GM23338 (cell line): ENCODE results near the gene FCRL5. TPM values are rescaled to one million over a fixed set of nuclear protein-coding genes. Genes with fewer than 3 reads are reported as not detected.

Experiments
- ATAC-seq: fragments of 200-7000 bp; cut with Tn5 transposase; 3 replicates; pipeline ENCODE4 v1.9.1; 2020
- DNase-seq: peaks from one replicate; pipeline ENCODE4 v3.0.0-alpha.2; 2015; ENCODE audit warnings: low spot score
- H2AFZ ChIP-seq: fragments of 200-600 bp; sonication (generic); 2 replicates; pipeline ENCODE4 v1.8.0; 2016; ENCODE audit warnings: antibody characterized with exemption, mild to moderate bottlenecking, moderate library complexity
- H3F3A ChIP-seq: fragments of 200-600 bp; sonication (generic); replicated peaks from 2 replicates; pipeline ENCODE4 v1.8.0; 2017; ENCODE audit warnings: antibody characterized with exemption, mixed run types, low read depth
- H3K27ac ChIP-seq: fragments of 200-600 bp; sonication (generic); 2 replicates; pipeline ENCODE4 v1.6.1; 2016; ENCODE audit warnings: low read depth
- H3K27me3 ChIP-seq: fragments of 200-600 bp; sonication (generic); 2 replicates; pipeline ENCODE4 v1.8.0; 2016; ENCODE audit warnings: mild to moderate bottlenecking, mixed run types, moderate library complexity; ENCODE audit not compliant: insufficient read depth
- H3K36me3 ChIP-seq: fragments of 200-600 bp; sonication (generic); 2 replicates; pipeline ENCODE4 v1.8.0; 2016; ENCODE audit warnings: mild to moderate bottlenecking; ENCODE audit not compliant: insufficient read depth
- H3K4me1 ChIP-seq: fragments of 200-600 bp; sonication (generic); 2 replicates; pipeline ENCODE4 v1.8.0; 2016; ENCODE audit warnings: mild to moderate bottlenecking, moderate library complexity; ENCODE audit not compliant: insufficient read depth
- H3K4me2 ChIP-seq: fragments of 200-600 bp; sonication (generic); 2 replicates; pipeline ENCODE4 v1.7.1; 2017; ENCODE audit warnings: mixed run types
- H3K4me3 ChIP-seq: fragments of 200-600 bp; sonication (generic); 2 replicates; pipeline ENCODE4 v1.6.1; 2016; ENCODE audit warnings: mixed run types
- H3K79me2 ChIP-seq: fragments of 200-600 bp; sonication (generic); replicated peaks from 2 replicates; pipeline ENCODE4 v1.8.0; 2017; ENCODE audit warnings: mild to moderate bottlenecking; ENCODE audit not compliant: insufficient read depth
- H3K9me2 ChIP-seq: fragments of 200-600 bp; sonication (generic); 2 replicates; pipeline ENCODE4 v1.8.0; 2017; ENCODE audit not compliant: insufficient read depth
- H4K20me1 ChIP-seq: fragments of 200-600 bp; sonication (generic); replicated peaks from 2 replicates; pipeline ENCODE4 v1.8.0; 2017; ENCODE audit warnings: mild to moderate bottlenecking; ENCODE audit not compliant: insufficient read depth
- H3K27ac Mint-ChIP-seq: 2 replicates; pipeline ENCODE4 v1.8.0; 2020; ENCODE audit warnings: inconsistent platforms, mild to moderate bottlenecking, moderate library complexity, mixed read lengths
- H3K27me3 Mint-ChIP-seq: 3 replicates; pipeline ENCODE4 v1.8.0; 2022; ENCODE audit warnings: low read depth, mild to moderate bottlenecking, moderate library complexity, mixed read lengths, inconsistent platforms; ENCODE audit not compliant: insufficient read depth, poor library complexity
- H3K36me3 Mint-ChIP-seq: 3 replicates; pipeline ENCODE4 v1.8.0; 2021; ENCODE audit warnings: low read depth, mild to moderate bottlenecking, inconsistent platforms, moderate library complexity, mixed read lengths
- H3K4me1 Mint-ChIP-seq: 3 replicates; pipeline ENCODE4 v1.8.0; 2020; ENCODE audit warnings: mild to moderate bottlenecking, inconsistent platforms, mixed read lengths
- H3K4me3 Mint-ChIP-seq: 3 replicates; pipeline ENCODE4 v1.8.0; 2021; ENCODE audit warnings: moderate library complexity, mild to moderate bottlenecking, inconsistent platforms, mixed read lengths
- H3K9me3 Mint-ChIP-seq: 3 replicates; pipeline ENCODE4 v1.8.0; 2020; ENCODE audit warnings: moderate library complexity, mild to moderate bottlenecking, inconsistent platforms, mixed read lengths
- CREB1 ChIP-seq: fragments of 250-450 bp; sonication (Bioruptor Pico); IDR thresholded peaks from 2 replicates; pipeline ENCODE4 v1.5.0; 2020; ENCODE audit warnings: low read depth, mild to moderate bottlenecking, moderate library complexity
- CTCF ChIP-seq, 2 experiments: fragments of 200-600 bp in 1 of 2; sonication (generic) in 1 of 2; conservative IDR thresholded peaks; 2 replicates each; pipeline versions ENCODE4 v1.5.1 to v1.6.1; 2016 to 2017; ENCODE audit warnings: antibody characterized with exemption in 2 of 2, low read depth in 2 of 2, mild to moderate bottlenecking in 2 of 2, moderate library complexity in 1 of 2
- ETS1 ChIP-seq: IDR thresholded peaks from 2 replicates; pipeline ENCODE4 v1.6.1; 2016; ENCODE audit warnings: antibody characterized with exemption
- EZH2 ChIP-seq: fragments of 200-600 bp; sonication (generic); IDR thresholded peaks from one replicate; pipeline ENCODE4 v1.8.0; 2017; ENCODE audit warnings: antibody characterized with exemption, mild to moderate bottlenecking, low read depth; ENCODE audit not compliant: unreplicated experiment
- EZH2phosphoT487 ChIP-seq: fragments of 200-600 bp; sonication (generic); IDR thresholded peaks from one replicate; pipeline ENCODE4 v1.8.1; 2018; ENCODE audit warnings: antibody characterized with exemption; ENCODE audit not compliant: unreplicated experiment
- JUNB ChIP-seq: IDR thresholded peaks from one replicate; pipeline ENCODE4 v1.6.1; 2016; ENCODE audit warnings: antibody characterized with exemption; ENCODE audit not compliant: unreplicated experiment
- NANOG ChIP-seq: IDR thresholded peaks from 2 replicates; pipeline ENCODE4 v1.6.1; 2016; ENCODE audit warnings: antibody characterized with exemption, borderline replicate concordance
- POLR2AphosphoS5 ChIP-seq: IDR thresholded peaks from 2 replicates; pipeline ENCODE4 v1.6.1; 2016; ENCODE audit warnings: antibody characterized with exemption, low read depth
- STAT1 ChIP-seq: IDR thresholded peaks from one replicate; pipeline ENCODE4 v1.6.1; 2016; ENCODE audit warnings: antibody characterized with exemption; ENCODE audit not compliant: unreplicated experiment
- ZNF114 ChIP-seq: fragments of 250-450 bp; sonication (Bioruptor Pico); IDR thresholded peaks from 2 replicates; pipeline ENCODE4 v1.5.0; 2020; ENCODE audit warnings: mild to moderate bottlenecking, moderate library complexity
- ZNF331 ChIP-seq: fragments of 250-450 bp; sonication (Bioruptor Pico); IDR thresholded peaks from 2 replicates; pipeline ENCODE4 v1.5.0; 2020; ENCODE audit warnings: low read depth, mild to moderate bottlenecking, moderate library complexity
- polyA plus RNA-seq: library from polyadenylated mRNA; unstranded; fragments of >200 nt; fragmentation: Nextera tagmentation; extraction: Ambion mirVana; gene quantifications from 2 replicates; pipeline ENCODE4 v1.2.1, GENCODE V29; 2016
- total RNA-seq: library from RNA; depleted of rRNA; stranded (reverse); fragments of >200 nt; shearing (Covaris generic); gene quantifications from 2 replicates; pipeline ENCODE4 v1.2.3, GENCODE V29; 2014
- TF ChIP-seq, protein P1 (sequence below): fragments of 250-450 bp; sonication (Bioruptor Pico); IDR thresholded peaks from 2 replicates; pipeline ENCODE4 v1.5.0; 2020; ENCODE audit warnings: mild to moderate bottlenecking, moderate library complexity

The FCRL5 gene
- total and polyA plus RNA-seq, 2 experiments from 2014 or later = 0.79 to 2.8 TPM

DNA sequence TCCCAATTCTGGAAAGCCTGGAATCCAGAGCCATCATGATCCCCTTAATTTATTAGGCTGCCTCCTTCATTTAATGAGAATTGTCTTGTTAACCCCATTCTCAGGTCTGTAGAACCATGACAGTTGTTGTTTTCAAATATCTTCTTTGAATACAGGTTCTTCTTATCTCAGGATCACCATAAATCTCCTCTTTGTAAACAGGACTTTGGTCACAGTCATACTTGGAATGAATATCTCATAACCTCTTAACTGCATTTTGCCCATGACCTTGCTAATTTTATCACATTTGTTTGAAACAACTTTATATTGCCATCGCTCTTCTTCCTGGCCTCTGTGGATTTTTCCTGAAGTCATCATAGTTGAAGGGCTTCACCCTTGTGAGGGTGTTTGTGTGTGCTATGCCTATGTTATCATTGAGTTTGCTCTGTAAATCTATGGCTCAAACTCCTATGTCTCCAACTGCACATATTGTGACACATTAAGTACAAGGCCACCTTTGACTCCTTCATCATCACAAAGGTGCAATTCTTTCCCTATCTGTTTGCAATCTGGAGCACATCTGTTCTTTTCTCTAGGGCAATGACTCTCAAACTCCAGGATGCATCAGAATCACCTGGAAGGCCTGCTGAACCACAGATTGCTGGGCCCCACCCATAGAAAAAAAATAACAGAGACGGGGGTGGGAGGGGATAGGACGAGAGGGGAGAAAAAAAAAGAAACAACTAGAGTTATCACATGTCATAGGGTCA lies 54.2 kb downstream of the FCRL5 start:
- no peaks in the 10 kb centered on the region for H3K79me2 ChIP-seq
- no peak overlapping the region for H2AFZ ChIP-seq
- H3K27ac ChIP-seq = no peak overlapping the region
- H3K4me2 ChIP-seq = no peak overlapping the region
- Mint-ChIP-seq H3K4me1 (peaks cover 2% of the 10 kb centered on the region; the same call in 1 of the 3 replicates), H3K36me3 (peaks cover 3% of the 10 kb centered on the region; the same call in 1 of the 3 replicates), H3K9me3 (peaks cover 15% of the 10 kb centered on the region; the same call in 2 of the 3 replicates), H3K4me3 (no peak overlapping the region), H3K27me3 (no peaks in the 10 kb centered on the region), H3K27ac (no peak overlapping the region)
- H3K27me3 ChIP-seq = no peaks in the 10 kb centered on the region
- no peaks in the 10 kb centered on the region for H3F3A ChIP-seq
- H4K20me1 ChIP-seq = no peaks in the 10 kb centered on the region
- TF ChIP-seq ETS1 (no peak), NANOG (no peak), EZH2 (no peak), ZNF331 (CRISPR knock-in tag) (no peak), CREB1 (CRISPR knock-in tag) (no peak), POLR2AphosphoS5 (no peak), STAT1 (no peak), JUNB (no peak), ZNF114 (no peak), CTCF (conservative IDR thresholded peaks at IDR 0.05; ENCODE audit: low read depth in 2 of 2) (no peak), EZH2phosphoT487 (no peak)
- TF ChIP-seq, protein P1, sequence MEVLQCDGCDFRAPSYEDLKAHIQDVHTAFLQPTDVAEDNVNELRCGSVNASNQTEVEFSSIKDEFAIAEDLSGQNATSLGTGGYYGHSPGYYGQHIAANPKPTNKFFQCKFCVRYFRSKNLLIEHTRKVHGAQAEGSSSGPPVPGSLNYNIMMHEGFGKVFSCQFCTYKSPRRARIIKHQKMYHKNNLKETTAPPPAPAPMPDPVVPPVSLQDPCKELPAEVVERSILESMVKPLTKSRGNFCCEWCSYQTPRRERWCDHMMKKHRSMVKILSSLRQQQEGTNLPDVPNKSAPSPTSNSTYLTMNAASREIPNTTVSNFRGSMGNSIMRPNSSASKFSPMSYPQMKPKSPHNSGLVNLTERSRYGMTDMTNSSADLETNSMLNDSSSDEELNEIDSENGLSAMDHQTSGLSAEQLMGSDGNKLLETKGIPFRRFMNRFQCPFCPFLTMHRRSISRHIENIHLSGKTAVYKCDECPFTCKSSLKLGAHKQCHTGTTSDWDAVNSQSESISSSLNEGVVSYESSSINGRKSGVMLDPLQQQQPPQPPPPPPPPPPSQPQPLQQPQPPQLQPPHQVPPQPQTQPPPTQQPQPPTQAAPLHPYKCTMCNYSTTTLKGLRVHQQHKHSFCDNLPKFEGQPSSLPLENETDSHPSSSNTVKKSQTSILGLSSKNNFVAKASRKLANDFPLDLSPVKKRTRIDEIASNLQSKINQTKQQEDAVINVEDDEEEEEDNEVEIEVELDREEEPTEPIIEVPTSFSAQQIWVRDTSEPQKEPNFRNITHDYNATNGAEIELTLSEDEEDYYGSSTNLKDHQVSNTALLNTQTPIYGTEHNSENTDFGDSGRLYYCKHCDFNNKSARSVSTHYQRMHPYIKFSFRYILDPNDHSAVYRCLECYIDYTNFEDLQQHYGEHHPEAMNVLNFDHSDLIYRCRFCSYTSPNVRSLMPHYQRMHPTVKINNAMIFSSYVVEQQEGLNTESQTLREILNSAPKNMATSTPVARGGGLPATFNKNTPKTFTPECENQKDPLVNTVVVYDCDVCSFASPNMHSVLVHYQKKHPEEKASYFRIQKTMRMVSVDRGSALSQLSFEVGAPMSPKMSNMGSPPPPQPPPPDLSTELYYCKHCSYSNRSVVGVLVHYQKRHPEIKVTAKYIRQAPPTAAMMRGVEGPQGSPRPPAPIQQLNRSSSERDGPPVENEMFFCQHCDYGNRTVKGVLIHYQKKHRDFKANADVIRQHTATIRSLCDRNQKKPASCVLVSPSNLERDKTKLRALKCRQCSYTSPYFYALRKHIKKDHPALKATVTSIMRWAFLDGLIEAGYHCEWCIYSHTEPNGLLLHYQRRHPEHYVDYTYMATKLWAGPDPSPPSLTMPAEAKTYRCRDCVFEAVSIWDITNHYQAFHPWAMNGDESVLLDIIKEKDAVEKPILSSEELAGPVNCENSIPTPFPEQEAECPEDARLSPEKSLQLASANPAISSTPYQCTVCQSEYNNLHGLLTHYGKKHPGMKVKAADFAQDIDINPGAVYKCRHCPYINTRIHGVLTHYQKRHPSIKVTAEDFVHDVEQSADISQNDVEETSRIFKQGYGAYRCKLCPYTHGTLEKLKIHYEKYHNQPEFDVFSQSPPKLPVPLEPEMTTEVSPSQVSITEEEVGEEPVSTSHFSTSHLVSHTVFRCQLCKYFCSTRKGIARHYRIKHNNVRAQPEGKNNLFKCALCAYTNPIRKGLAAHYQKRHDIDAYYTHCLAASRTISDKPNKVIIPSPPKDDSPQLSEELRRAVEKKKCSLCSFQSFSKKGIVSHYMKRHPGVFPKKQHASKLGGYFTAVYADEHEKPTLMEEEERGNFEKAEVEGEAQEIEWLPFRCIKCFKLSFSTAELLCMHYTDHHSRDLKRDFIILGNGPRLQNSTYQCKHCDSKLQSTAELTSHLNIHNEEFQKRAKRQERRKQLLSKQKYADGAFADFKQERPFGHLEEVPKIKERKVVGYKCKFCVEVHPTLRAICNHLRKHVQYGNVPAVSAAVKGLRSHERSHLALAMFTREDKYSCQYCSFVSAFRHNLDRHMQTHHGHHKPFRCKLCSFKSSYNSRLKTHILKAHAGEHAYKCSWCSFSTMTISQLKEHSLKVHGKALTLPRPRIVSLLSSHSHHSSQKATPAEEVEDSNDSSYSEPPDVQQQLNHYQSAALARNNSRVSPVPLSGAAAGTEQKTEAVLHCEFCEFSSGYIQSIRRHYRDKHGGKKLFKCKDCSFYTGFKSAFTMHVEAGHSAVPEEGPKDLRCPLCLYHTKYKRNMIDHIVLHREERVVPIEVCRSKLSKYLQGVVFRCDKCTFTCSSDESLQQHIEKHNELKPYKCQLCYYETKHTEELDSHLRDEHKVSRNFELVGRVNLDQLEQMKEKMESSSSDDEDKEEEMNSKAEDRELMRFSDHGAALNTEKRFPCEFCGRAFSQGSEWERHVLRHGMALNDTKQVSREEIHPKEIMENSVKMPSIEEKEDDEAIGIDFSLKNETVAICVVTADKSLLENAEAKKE (CRISPR knock-in tag) = no peak
- ATAC-seq = no peak
- no peak for DNase-seq
- H3K36me3 ChIP-seq = no peaks in the 10 kb centered on the region
- H3K4me1 ChIP-seq = no peaks in the 10 kb centered on the region
- no peaks in the 10 kb centered on the region for H3K9me2 ChIP-seq
- no peak overlapping the region for H3K4me3 ChIP-seq
